Measurements from ENCODE around the gene WDR49.

Gene WDR49

GRCh38 chr3:167653760-167654159, at the start of gene WDR49:
TSS of gene WDR49 (minus strand) at chr3:167653942. CDS start at chr3:167653425, 517 bp downstream.
- DNase-seq (ENCODE audit: extremely low read depth, low read depth) = no peak
- no peak for TF ChIP-seq CTCF (IDR thresholded peaks at IDR 0.05; ENCODE audit: low read depth, low read length)

GRCh38 chr3:167700926-167701325, 47.2 kb upstream of the WDR49 start:
- DNase-seq (ENCODE audit: extremely low read depth, low read depth) = no peak
- TF ChIP-seq CTCF (IDR thresholded peaks at IDR 0.05; ENCODE audit: low read depth, low read length) = no peak

GRCh38 chr3:167700046-167700445, 46.3 kb upstream of the WDR49 start:
- TF ChIP-seq CTCF (IDR thresholded peaks at IDR 0.05; ENCODE audit: low read depth, low read length) = no peak
- peak; percentile 11 for DNase-seq (ENCODE audit: extremely low read depth, low read depth)

GRCh38 chr3:167694121-167694520, 40.4 kb upstream of the WDR49 start:
- no peak for DNase-seq (ENCODE audit: extremely low read depth, low read depth)
- TF ChIP-seq CTCF (IDR thresholded peaks at IDR 0.05; ENCODE audit: low read depth, low read length) = no peak

- TF ChIP-seq CTCF (IDR thresholded peaks at IDR 0.05; ENCODE audit: low read depth, low read length) = no peak
- no peak for DNase-seq (ENCODE audit: extremely low read depth, low read depth)
Measured at GRCh38 chr3:167691366-167691765, 37.6 kb upstream of the WDR49 start.

GRCh38 chr3:167684388-167684993, 30.7 kb upstream of the WDR49 start:
- TF ChIP-seq CTCF (IDR thresholded peaks at IDR 0.05; ENCODE audit: low read depth, low read length) = peak; percentile 49
- peak; percentile 8 for DNase-seq (ENCODE audit: extremely low read depth, low read depth)

GRCh38 chr3:167679526-167679925, 25.8 kb upstream of the WDR49 start:
- TF ChIP-seq CTCF (IDR thresholded peaks at IDR 0.05; ENCODE audit: low read depth, low read length) = no peak
- no peak for DNase-seq (ENCODE audit: extremely low read depth, low read depth)
